Natural killer cell (primary cell): Measurements from ENCODE around the gene GNG12. TPM values are rescaled to one million over a fixed set of nuclear protein-coding genes. Genes with fewer than 3 reads are reported as not detected.

Experiments
- ATAC-seq, 3 donors: fragments of 150-1000 bp in 2 of 3; fragments of 200-7000 bp in 1 of 3; cut with Tn5 transposase; 1 replicate in 1 of 3; 2 replicates in 2 of 3; pipeline ENCODE4 v1.10.0; 2021; ENCODE audit warnings: mild to moderate bottlenecking in 2 of 3, moderate library complexity in 2 of 3
- DNase-seq, 2 donors: peaks; one replicate each; pipeline versions ENCODE4 v3.0.0 to v3.0.0-alpha.2; 2013 to 2021; ENCODE audit warnings: mixed read lengths in 1 of 2
- H3K27ac ChIP-seq: one replicate; pipeline ENCODE4 v1.5.1; 2013; ENCODE audit warnings: mild to moderate bottlenecking, low read length
- H3K27me3 ChIP-seq: one replicate; pipeline ENCODE4 v1.6.1; 2013; ENCODE audit warnings: low read length; ENCODE audit not compliant: control insufficient read depth, insufficient read depth
- H3K36me3 ChIP-seq: one replicate; pipeline ENCODE4 v1.6.1; 2013; ENCODE audit warnings: low read length; ENCODE audit not compliant: control insufficient read depth, insufficient read depth
- H3K4me1 ChIP-seq: one replicate; pipeline ENCODE4 v1.6.1; 2013; ENCODE audit warnings: low read length; ENCODE audit not compliant: control insufficient read depth, insufficient read depth
- H3K4me3 ChIP-seq: one replicate; pipeline ENCODE4 v1.5.1; 2013; ENCODE audit warnings: low read length
- H3K9me3 ChIP-seq: one replicate; pipeline ENCODE4 v1.6.1; 2013; ENCODE audit warnings: low read length; ENCODE audit not compliant: control insufficient read depth, insufficient read depth
- H3K27ac Mint-ChIP-seq, 2 donors: one replicate each; pipeline ENCODE4 v1.8.0; 2022; ENCODE audit warnings: mild to moderate bottlenecking in 2 of 2, mixed read lengths in 2 of 2, moderate library complexity in 1 of 2
- H3K27me3 Mint-ChIP-seq, 2 donors: one replicate each; pipeline ENCODE4 v1.8.0; 2022; ENCODE audit warnings: low read depth in 2 of 2, mixed read lengths in 2 of 2
- H3K36me3 Mint-ChIP-seq: one replicate; pipeline ENCODE4 v1.8.0; 2022; ENCODE audit warnings: mixed read lengths
- H3K4me1 Mint-ChIP-seq, 2 donors: one replicate each; pipeline ENCODE4 v1.8.0; 2022; ENCODE audit warnings: mixed read lengths in 2 of 2
- H3K4me3 Mint-ChIP-seq: one replicate; pipeline ENCODE4 v1.8.0; 2022; ENCODE audit warnings: mild to moderate bottlenecking, moderate library complexity, mixed read lengths
- H3K9me3 Mint-ChIP-seq, 2 donors: one replicate each; pipeline ENCODE4 v1.8.0; 2022; ENCODE audit warnings: mixed read lengths in 2 of 2
- WGBS: methylation state at CpG from one replicate; pipeline ENCODE4 v1.1.7; 2013; ENCODE audit warnings: missing lambda C conversion rate; ENCODE audit not compliant: insufficient coverage; 5-methylcytosine and 5-hydroxymethylcytosine counted together
- intact Hi-C: fragments of 100-400 bp; cut with micrococcal nuclease; formaldehyde crosslinking; loops from one replicate; pipeline ENCODE4 v1.14.2; 2022
- total RNA-seq, 4 donors: library from RNA; stranded (reverse); fragments of 120-200 nt in 1 of 4; gene quantifications; one replicate each; pipeline versions ENCODE4 v1.2.3 to v1.2.4, GENCODE V29; 2013 to 2022
- TF ChIP-seq, protein P1 (sequence below): fragments of 200-600 bp; IDR thresholded peaks from one replicate; pipeline ENCODE4 v1.8.0; 2022; ENCODE audit warnings: antibody characterized with exemption

GNG12 gene
- total RNA-seq, 3 donors from 2014 or later (not counting 1 experiment from before 2014, with no cell fraction given) = not detected

DNA sequence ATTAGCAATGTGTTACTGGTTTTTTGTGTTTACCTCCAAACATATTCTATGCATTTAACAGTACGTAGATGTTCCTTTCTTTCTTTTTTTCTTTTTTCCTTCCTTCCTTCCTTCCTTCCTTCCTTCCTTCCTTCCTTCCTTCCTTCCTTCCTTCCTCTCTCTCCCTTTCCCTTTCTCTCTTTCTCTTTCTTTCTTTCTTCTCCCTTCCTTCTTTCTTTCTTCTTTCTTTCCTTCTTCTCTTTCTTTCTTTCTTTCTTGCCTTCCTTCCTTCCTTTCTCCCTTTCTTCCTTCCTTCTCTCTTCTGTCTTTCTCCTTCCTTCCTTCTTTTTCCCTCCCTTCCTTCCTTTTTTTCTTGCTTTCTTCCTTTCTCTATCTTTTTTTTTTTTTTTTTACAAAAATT, 46.2 kb upstream of the GNG12 start:
- H3K27me3 Mint-ChIP-seq = peaks cover 8 to 25% of the 10 kb centered on the region in 2 donors
- H3K36me3 Mint-ChIP-seq = no peaks in the 10 kb centered on the region
- no peaks in the 10 kb centered on the region for H3K4me1 Mint-ChIP-seq
- DNase-seq (no peak), ATAC-seq (no peak)
- no peak overlapping the region for H3K27ac Mint-ChIP-seq
- Histone ChIP-seq H3K36me3 (no peaks in the 10 kb centered on the region), H3K27ac (no peak overlapping the region), H3K4me3 (no peak overlapping the region), H3K9me3 (no peaks in the 10 kb centered on the region), H3K27me3 (no peaks in the 10 kb centered on the region), H3K4me1 (no peaks in the 10 kb centered on the region)
- TF ChIP-seq, protein P1, sequence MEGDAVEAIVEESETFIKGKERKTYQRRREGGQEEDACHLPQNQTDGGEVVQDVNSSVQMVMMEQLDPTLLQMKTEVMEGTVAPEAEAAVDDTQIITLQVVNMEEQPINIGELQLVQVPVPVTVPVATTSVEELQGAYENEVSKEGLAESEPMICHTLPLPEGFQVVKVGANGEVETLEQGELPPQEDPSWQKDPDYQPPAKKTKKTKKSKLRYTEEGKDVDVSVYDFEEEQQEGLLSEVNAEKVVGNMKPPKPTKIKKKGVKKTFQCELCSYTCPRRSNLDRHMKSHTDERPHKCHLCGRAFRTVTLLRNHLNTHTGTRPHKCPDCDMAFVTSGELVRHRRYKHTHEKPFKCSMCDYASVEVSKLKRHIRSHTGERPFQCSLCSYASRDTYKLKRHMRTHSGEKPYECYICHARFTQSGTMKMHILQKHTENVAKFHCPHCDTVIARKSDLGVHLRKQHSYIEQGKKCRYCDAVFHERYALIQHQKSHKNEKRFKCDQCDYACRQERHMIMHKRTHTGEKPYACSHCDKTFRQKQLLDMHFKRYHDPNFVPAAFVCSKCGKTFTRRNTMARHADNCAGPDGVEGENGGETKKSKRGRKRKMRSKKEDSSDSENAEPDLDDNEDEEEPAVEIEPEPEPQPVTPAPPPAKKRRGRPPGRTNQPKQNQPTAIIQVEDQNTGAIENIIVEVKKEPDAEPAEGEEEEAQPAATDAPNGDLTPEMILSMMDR = no peak
- no peak overlapping the region for H3K4me3 Mint-ChIP-seq
- H3K9me3 Mint-ChIP-seq = peaks cover 0 to 3% of the 10 kb centered on the region in 2 donors
- WGBS = 78% methylated on average over 1 of the region's 1 CpG
- intact Hi-C loops = no loop called here

DNA sequence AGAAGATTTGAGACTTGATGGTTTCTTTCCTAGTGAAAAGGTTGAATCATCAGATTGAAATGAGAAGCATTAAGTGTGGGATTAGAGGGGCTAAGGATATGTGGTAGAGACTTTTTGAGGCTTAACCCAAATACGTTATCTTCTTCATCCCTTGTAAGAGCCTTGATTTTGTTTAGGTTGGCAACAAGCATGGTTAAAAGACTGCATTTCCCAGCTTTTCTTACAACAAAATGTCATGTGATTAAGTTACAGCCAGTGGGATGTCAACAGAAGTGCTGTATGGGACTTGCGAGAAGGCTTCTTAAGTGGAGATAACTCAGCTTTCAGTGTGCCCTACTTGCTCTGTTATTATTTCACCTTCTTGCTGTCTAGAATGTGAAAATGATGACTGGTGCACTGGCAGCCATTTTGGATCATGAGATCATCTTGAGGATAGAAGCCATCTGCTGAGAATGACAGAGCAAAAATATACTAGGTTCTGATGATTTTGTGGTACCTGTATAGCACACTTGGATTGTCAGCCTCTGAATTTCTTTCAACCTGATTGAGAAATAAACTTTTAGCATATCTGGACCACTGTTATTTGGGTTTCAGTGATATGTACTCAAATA, 41.3 kb upstream of the GNG12 start:
- Mint-ChIP-seq H3K9me3 (peaks cover 0 to 5% of the 10 kb centered on the region in 2 donors), H3K27me3 (peaks cover 7 to 14% of the 10 kb centered on the region in 2 donors), H3K4me3 (no peak overlapping the region), H3K36me3 (no peaks in the 10 kb centered on the region), H3K27ac (no peak overlapping the region), H3K4me1 (no peaks in the 10 kb centered on the region)
- WGBS = 91% methylated on average over 2 of the region's 2 CpGs
- intact Hi-C loops = no loop called here
- Histone ChIP-seq H3K36me3 (no peaks in the 10 kb centered on the region), H3K27me3 (no peaks in the 10 kb centered on the region), H3K4me3 (no peak overlapping the region), H3K9me3 (no peaks in the 10 kb centered on the region), H3K27ac (no peak overlapping the region), H3K4me1 (no peaks in the 10 kb centered on the region)
- ATAC-seq (no peak), DNase-seq (no peak)
- TF ChIP-seq, protein P1 = no peak

DNA sequence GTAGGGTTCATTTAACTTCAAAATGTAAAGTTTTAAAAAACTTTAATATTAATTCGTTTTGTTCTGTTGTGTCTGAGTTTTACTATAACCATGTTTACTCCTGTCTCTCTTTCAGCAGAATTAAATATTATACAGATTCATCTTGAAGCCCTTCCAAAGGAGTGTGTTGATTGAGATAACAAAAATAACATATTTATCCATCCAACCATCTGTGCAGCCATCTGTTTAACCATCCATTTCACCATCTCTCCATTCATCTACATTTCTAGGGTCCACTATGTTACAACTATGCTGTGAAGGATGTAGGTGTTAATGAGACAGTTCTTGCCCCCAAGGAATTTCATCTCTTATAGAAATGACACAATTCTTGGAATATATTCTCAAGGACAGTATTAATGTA, 36.0 kb upstream of the GNG12 start:
- peaks cover 9% of the 10 kb centered on the region in 2 donors for H3K27me3 Mint-ChIP-seq
- H3K4me3 Mint-ChIP-seq = no peak overlapping the region
- no peaks in the 10 kb centered on the region for H3K9me3 ChIP-seq
- no CpG with 5 or more reads among the region's 1 CpG for WGBS
- DNase-seq (no peak), ATAC-seq (no peak)
- intact Hi-C loops = no loop called here
- no peak overlapping the region for H3K27ac Mint-ChIP-seq
- no peaks in the 10 kb centered on the region for H3K36me3 Mint-ChIP-seq
- no peaks in the 10 kb centered on the region for H3K4me1 ChIP-seq
- no peaks in the 10 kb centered on the region for H3K36me3 ChIP-seq
- no peaks in the 10 kb centered on the region for H3K4me1 Mint-ChIP-seq
- peaks cover 0 to 2% of the 10 kb centered on the region in 2 donors for H3K9me3 Mint-ChIP-seq
- no peak overlapping the region for H3K27ac ChIP-seq
- H3K4me3 ChIP-seq = no peak overlapping the region
- H3K27me3 ChIP-seq = no peaks in the 10 kb centered on the region
- TF ChIP-seq, protein P1 = no peak

DNA sequence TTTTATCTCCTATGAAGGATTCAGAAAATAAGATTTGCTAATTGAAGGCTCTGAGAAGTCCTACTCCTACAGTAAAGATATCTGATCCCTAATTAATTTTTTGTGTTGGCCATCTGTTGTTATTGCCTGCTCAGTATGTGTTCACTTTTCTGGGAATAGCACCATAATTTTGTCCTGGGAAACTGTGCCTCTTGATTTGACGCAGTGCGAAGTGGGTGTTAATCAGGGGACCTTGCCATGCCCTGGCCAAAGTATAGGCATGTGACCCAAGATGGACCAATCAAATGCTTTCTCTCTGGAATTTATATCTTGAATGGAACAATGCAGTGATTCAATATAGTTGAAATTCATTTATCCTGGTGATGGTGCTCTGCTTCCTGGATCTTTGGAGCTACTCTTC, 30.4 kb upstream of the GNG12 start:
- Mint-ChIP-seq H3K36me3 (no peaks in the 10 kb centered on the region), H3K27me3 (peaks cover 9 to 24% of the 10 kb centered on the region in 2 donors), H3K27ac (no peak overlapping the region), H3K4me3 (no peak overlapping the region), H3K9me3 (no peaks in the 10 kb centered on the region), H3K4me1 (no peaks in the 10 kb centered on the region)
- TF ChIP-seq, protein P1 = no peak
- Histone ChIP-seq H3K36me3 (no peaks in the 10 kb centered on the region), H3K4me1 (no peaks in the 10 kb centered on the region), H3K4me3 (no peak overlapping the region), H3K27me3 (no peaks in the 10 kb centered on the region), H3K27ac (no peak overlapping the region), H3K9me3 (no peaks in the 10 kb centered on the region)
- WGBS = 96% methylated on average over 2 of the region's 2 CpGs
- intact Hi-C loops = no loop called here
- DNase-seq (no peak), ATAC-seq (no peak)
